Measurements from ENCODE around the gene LRRC46. TPM values are rescaled to one million over a fixed set of nuclear protein-coding genes. Genes with fewer than 3 reads are reported as not detected.

LRRC46 gene
- total RNA-seq, 2 donors from 2014 or later, result 0.73 to 0.82 TPM

DNA sequence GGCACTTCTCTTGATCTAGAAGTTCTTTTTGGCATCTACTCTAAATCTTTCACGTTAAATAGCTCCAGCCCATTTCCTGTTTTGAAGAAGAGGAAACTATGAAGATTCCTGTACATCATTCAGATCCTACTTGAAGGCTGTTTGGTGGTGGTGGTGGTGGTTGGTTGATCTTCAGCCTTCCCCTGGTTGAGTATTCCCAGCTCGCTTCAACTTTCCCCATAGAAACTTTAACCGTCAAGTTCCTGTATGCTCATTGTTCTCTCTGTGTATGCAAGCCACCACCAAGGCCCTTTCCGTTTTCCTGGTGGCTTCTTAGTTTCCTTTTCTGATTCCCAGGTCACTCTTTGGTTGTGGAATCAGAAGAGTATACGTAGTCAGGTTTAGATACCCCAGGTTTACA lies 3.3 kb downstream of the LRRC46 start:
- 87% methylated on average over 4 of the region's 5 CpGs; no CpG with 5 or more reads in 1 of the 2 experiments for WGBS, 2 experiments (ENCODE audit: insufficient coverage in 1 of 2, insufficient read length in 1 of 2)
- TF ChIP-seq, protein P1, sequence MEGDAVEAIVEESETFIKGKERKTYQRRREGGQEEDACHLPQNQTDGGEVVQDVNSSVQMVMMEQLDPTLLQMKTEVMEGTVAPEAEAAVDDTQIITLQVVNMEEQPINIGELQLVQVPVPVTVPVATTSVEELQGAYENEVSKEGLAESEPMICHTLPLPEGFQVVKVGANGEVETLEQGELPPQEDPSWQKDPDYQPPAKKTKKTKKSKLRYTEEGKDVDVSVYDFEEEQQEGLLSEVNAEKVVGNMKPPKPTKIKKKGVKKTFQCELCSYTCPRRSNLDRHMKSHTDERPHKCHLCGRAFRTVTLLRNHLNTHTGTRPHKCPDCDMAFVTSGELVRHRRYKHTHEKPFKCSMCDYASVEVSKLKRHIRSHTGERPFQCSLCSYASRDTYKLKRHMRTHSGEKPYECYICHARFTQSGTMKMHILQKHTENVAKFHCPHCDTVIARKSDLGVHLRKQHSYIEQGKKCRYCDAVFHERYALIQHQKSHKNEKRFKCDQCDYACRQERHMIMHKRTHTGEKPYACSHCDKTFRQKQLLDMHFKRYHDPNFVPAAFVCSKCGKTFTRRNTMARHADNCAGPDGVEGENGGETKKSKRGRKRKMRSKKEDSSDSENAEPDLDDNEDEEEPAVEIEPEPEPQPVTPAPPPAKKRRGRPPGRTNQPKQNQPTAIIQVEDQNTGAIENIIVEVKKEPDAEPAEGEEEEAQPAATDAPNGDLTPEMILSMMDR (conservative IDR thresholded peaks at IDR 0.05), result no peak

DNA sequence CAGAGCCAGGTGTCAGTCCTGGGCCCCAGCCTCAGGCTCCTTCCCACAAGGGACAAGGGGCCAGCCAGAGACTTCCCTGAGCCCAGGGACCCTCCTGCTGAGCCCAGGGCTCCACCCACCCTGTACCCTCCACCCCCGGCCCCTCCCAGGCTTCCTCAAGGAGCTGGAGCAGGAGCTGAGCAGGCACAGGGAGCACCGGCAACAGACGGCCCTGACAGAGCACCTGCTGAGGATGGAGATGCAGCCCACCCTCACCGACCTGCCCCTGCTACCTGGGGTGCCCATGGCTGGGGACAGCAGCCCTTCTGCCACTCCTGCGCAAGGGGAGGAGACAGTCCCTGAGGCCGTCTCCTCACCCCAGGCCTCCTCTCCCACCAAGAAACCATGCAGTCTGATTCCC lies 5.1 kb downstream of the LRRC46 start:
- H3K4me1 Mint-ChIP-seq, result peaks cover 13% of the 10 kb centered on the region
- Histone ChIP-seq H3K27ac (ENCODE audit: low read depth, low read length) (no peak overlapping the region), H3K9ac (ENCODE audit: extremely low read depth, low read length, poor library complexity, severe bottlenecking) (no peak overlapping the region), H3K36me3 (ENCODE audit: control insufficient read depth, insufficient read depth, low read length) (no peaks in the 10 kb centered on the region), H3K4me1 (ENCODE audit: control insufficient read depth, insufficient read depth, low read length) (peaks cover 9% of the 10 kb centered on the region), H3K9me3 (ENCODE audit: control insufficient read depth, low read length) (no peaks in the 10 kb centered on the region), H3K27me3 (ENCODE audit: control insufficient read depth, insufficient read depth, low read length, poor library complexity, severe bottlenecking) (no peaks in the 10 kb centered on the region), H3K4me3 (ENCODE audit: low read length) (no peak overlapping the region)
- H3K4me3 Mint-ChIP-seq, result no peak overlapping the region
- peaks cover 3% of the 10 kb centered on the region for H3K36me3 Mint-ChIP-seq (ENCODE audit: low read depth)
- TF ChIP-seq, protein P1 (conservative IDR thresholded peaks at IDR 0.05), result no peak
- no peak overlapping the region for H3K27ac Mint-ChIP-seq
- DNase-seq, result no peak
- H3K9me3 Mint-ChIP-seq, result no peaks in the 10 kb centered on the region
- peaks cover 4% of the 10 kb centered on the region for H3K27me3 Mint-ChIP-seq (ENCODE audit: insufficient read depth)
- 84% methylated on average over 6 of the region's 6 CpGs; no CpG with 5 or more reads in 1 of the 2 experiments for WGBS, 2 experiments (ENCODE audit: insufficient coverage in 1 of 2, insufficient read length in 1 of 2)

More for the DNA sequence above, 3.3 kb downstream of the LRRC46 start:
- Histone ChIP-seq H3K27me3 (ENCODE audit: control insufficient read depth, insufficient read depth, low read length, poor library complexity, severe bottlenecking) (no peaks in the 10 kb centered on the region), H3K4me1 (ENCODE audit: control insufficient read depth, insufficient read depth, low read length) (peaks cover 1% of the 10 kb centered on the region), H3K36me3 (ENCODE audit: control insufficient read depth, insufficient read depth, low read length) (no peaks in the 10 kb centered on the region), H3K9me3 (ENCODE audit: control insufficient read depth, low read length) (no peaks in the 10 kb centered on the region), H3K9ac (ENCODE audit: extremely low read depth, low read length, poor library complexity, severe bottlenecking) (no peak overlapping the region), H3K4me3 (ENCODE audit: low read length) (no peak overlapping the region), H3K27ac (ENCODE audit: low read depth, low read length) (no peak overlapping the region)
- Mint-ChIP-seq H3K4me1 (peaks cover 8% of the 10 kb centered on the region), H3K27ac (no peak overlapping the region), H3K4me3 (no peak overlapping the region), H3K27me3 (ENCODE audit: insufficient read depth) (peaks cover 4% of the 10 kb centered on the region), H3K36me3 (ENCODE audit: low read depth) (peaks cover 3% of the 10 kb centered on the region), H3K9me3 (no peaks in the 10 kb centered on the region)
- DNase-seq, result no peak

DNA sequence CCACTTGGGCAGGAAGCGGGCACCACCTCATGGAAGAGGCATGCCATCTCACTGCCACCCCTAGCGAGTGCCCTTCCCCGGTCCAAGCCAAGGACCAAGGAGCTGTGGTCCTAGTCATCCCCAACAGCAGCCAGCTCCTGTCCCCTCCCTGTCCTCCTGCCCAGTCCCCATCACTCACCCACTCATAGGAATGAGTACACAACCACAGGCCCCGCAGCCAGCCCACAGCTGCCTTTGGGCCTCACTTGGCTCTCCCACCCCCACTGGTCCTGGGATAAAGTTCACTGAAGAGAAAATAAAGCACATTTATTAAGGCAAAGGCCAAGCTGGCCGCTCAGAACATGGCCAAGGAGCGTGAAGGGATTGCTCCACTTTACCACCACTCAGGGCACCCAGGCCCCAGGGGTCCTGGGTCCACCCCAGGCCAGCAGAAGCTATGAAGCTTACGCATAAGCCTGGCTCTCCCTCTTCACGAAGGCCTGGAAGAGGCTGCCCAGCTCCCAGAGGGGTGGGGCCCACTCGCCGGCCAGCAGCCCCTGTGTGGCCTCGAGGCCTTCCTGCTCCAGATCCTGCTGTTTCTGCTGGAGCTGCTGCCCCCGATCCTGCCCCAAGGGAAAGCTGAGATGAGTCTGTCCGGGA lies 6.0 kb downstream of the LRRC46 start:
- no peak overlapping the region for H3K4me3 Mint-ChIP-seq
- TF ChIP-seq, protein P1 (conservative IDR thresholded peaks at IDR 0.05), result no peak
- H3K27ac Mint-ChIP-seq, result no peak overlapping the region

More for the DNA sequence above, 6.0 kb downstream of the LRRC46 start:
- DNase-seq, result no peak
- H3K27me3 ChIP-seq (ENCODE audit: control insufficient read depth, insufficient read depth, low read length, poor library complexity, severe bottlenecking), result no peaks in the 10 kb centered on the region
- H3K27ac ChIP-seq (ENCODE audit: low read depth, low read length), result no peak overlapping the region
- Mint-ChIP-seq H3K4me1 (peaks cover 9% of the 10 kb centered on the region), H3K27me3 (ENCODE audit: insufficient read depth) (peaks cover 4% of the 10 kb centered on the region), H3K36me3 (ENCODE audit: low read depth) (peaks cover 3% of the 10 kb centered on the region), H3K9me3 (no peaks in the 10 kb centered on the region)
- H3K9me3 ChIP-seq (ENCODE audit: control insufficient read depth, low read length), result no peaks in the 10 kb centered on the region
- H3K4me3 ChIP-seq (ENCODE audit: low read length), result no peak overlapping the region
- WGBS, 2 experiments (ENCODE audit: insufficient coverage in 1 of 2, insufficient read length in 1 of 2), result 88 to 90% methylated on average over 6 to 13 of the region's 13 CpGs
- H3K9ac ChIP-seq (ENCODE audit: extremely low read depth, low read length, poor library complexity, severe bottlenecking), result no peak overlapping the region
- H3K36me3 ChIP-seq (ENCODE audit: control insufficient read depth, insufficient read depth, low read length), result no peaks in the 10 kb centered on the region
- H3K4me1 ChIP-seq (ENCODE audit: control insufficient read depth, insufficient read depth, low read length), result peaks cover 9% of the 10 kb centered on the region
